ENCODE measurements around the gene RIMBP2.
A peak's percentile ranks its signal among the peaks of the same experiment; 100 is the strongest.

Gene RIMBP2

DNA sequence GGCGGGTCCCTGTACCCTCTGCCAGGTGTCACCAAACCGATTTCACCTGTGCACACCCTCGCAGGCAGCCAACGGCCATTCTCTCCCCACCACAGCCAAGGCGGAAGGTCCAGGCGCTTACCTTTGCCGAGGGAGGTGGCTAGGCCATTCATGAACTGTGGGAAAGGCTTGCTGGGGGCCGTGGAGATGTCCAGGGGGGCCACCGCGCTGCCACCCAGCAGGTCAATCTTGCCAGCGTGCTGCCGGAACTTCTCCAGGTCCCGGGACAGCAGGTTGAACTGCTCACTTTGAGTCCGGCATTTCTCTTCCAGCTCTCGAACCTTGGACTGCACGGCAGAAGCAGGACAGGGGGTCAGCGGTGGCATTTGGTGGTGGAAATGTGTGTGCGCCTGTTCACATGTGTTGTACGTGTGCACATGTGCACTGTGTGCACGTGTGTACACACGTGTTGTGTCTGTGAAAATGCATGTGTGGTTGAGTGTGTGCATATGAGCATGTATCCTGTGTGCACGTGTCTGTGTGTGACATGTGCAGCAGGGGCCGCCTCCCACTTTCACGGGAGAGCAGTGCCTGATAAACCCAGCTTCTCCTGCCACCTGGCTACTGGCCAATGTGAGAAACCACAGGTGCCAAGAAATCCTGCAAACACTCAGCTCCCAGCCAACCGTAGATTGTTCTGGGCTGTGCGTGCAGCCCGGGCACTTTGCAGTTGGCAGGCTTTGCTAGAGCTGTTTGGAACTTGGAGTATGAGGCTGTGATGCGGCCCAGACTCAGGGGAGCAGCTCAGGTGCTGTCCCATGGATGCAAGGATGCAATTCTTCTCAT lies 259.5 kb downstream of the RIMBP2 start:
- peak in 1 of 2 experiments; percentile 27 for DNase-seq (ENCODE audit: low read depth in 1 of 2, low spot score in 1 of 2)
- in situ Hi-C loops (cut with HindIII; ENCODE audit: low pct_unique_long_range_greater_than_20kb, low sequenced_read_pairs): no loop called here
- TF ChIP-seq JUND (IDR thresholded peaks at IDR 0.05; ENCODE audit: low read depth): no peak

DNA sequence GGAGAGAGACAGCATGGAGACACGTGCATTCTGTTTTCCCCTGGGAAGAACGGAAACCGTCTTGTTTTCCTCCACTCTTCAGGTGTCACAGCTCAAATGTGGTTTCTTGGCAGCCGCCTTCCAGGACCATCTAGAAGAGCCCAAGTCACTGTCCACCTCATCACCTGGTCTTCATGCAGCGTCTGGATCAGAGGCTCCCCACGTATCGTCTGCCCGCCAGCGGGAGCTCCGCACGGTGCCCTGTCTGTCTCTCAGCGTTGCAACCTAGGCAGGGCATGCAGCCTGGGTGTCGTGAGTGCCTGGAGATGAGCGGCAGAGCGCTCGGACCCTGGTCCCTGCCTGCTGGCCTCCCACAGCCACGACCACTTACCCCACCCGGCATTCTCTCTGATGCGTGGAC lies 260.9 kb downstream of the RIMBP2 start:
- in situ Hi-C loops (cut with HindIII; ENCODE audit: low pct_unique_long_range_greater_than_20kb, low sequenced_read_pairs): no loop called here
- no peak for DNase-seq (ENCODE audit: low read depth in 1 of 2, low spot score in 1 of 2)
- TF ChIP-seq JUND (IDR thresholded peaks at IDR 0.05; ENCODE audit: low read depth): no peak

DNA sequence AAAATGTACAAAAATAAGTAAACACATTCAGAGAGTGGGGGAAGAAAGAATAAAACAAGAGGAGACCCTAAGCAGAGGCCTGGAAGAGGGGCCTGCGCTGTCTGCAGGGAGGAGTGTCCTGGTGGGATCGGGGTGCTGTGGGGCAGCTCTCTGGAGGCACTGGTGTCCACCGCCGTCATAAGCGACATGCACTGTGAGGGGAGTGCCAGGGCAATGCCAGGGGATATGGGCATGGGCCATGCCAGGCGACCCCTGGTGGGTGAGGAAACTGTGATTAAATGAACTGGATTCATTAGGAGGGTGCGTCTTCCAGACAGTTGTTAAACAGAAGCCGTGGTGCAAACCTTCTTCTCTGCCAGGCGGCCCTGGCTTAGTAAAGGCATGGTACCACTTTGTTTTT lies 261.8 kb downstream of the RIMBP2 start:
- DNase-seq (ENCODE audit: low read depth in 1 of 2, low spot score in 1 of 2): no peak
- in situ Hi-C loops (cut with HindIII; ENCODE audit: low pct_unique_long_range_greater_than_20kb, low sequenced_read_pairs): no loop called here
- TF ChIP-seq JUND (IDR thresholded peaks at IDR 0.05; ENCODE audit: low read depth): no peak

- in situ Hi-C loops (cut with HindIII; ENCODE audit: low pct_unique_long_range_greater_than_20kb, low sequenced_read_pairs): no loop called here
- DNase-seq (ENCODE audit: low read depth in 1 of 2, low spot score in 1 of 2): no peak
- no peak for TF ChIP-seq JUND (IDR thresholded peaks at IDR 0.05; ENCODE audit: low read depth)
These were observed 263.6 kb downstream of the RIMBP2 start for GRCh38 chr12:130452546-130452945.

DNA sequence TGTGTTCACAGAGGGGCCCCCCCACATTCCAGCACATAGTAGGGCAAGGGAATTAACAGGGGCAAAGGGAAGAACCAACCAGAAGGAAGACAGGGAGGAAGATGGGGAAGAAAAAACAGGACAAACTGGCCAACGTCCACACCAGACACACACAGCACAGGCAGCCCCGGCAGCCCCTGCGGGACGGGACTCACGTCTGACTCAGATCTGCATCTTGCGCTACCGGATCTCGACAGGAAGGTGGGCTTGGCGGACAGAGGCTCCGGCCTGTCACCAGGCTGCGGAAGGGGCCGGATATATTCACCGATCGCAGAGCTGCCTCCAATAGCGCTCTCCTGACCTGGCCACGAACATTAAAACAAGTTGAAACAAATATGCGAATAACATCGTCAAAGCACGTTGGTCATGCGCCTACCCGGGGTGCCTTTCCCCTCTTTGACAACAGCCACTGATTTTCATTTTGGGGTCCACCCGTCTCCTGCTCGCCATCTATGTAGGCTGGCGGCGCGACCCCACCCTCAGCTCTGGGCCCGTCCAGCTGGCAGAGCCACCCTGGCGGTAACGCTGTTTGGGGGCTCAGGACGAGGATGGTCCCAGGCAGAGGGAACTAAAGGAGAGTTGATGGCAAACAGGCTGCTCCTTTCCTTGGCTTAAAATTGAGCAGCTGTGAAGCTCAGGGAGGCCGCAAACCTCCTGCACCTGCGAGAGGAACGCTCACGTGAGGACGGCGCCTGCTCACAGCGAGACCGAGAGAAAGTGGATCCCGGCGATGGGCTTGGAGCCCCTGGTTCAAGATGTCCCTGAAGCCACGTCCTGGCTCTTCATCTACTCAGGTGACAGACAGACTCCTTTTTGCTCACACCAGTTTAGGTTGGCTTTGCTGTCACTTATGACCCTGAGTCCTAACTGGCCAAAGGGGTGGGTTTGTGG lies 264.8 kb downstream of the RIMBP2 start:
- no peak for DNase-seq (ENCODE audit: low read depth in 1 of 2, low spot score in 1 of 2)
- no peak for TF ChIP-seq JUND (IDR thresholded peaks at IDR 0.05; ENCODE audit: low read depth)
- in situ Hi-C loops (cut with HindIII; ENCODE audit: low pct_unique_long_range_greater_than_20kb, low sequenced_read_pairs): no loop called here

DNA sequence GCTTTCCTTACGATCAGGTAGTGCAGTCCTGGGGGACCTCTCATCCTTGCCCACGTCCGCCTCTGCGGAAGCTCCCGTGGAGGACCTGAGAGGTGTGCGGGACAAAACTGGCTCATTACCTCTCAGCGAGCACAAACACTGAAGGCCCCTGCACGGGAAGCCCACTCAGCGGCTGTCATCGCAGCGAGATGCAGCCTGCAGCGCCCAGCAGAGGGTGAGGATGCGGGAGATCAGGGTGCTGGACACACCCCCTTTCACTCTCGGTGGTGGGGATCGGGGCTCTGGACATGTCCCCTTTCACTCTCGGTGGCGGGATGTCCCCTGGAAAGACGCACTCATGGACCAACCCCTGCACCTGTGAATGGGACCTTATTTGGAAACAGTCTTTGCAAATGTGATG lies 266.8 kb downstream of the RIMBP2 start:
- DNase-seq (ENCODE audit: low read depth in 1 of 2, low spot score in 1 of 2): no peak
- in situ Hi-C loops (cut with HindIII; ENCODE audit: low pct_unique_long_range_greater_than_20kb, low sequenced_read_pairs): no loop called here
- TF ChIP-seq JUND (IDR thresholded peaks at IDR 0.05; ENCODE audit: low read depth): no peak

- in situ Hi-C loops (cut with HindIII; ENCODE audit: low pct_unique_long_range_greater_than_20kb, low sequenced_read_pairs): no loop called here
- TF ChIP-seq JUND (IDR thresholded peaks at IDR 0.05; ENCODE audit: low read depth): no peak
- no peak for DNase-seq (ENCODE audit: low read depth in 1 of 2, low spot score in 1 of 2)
These were observed 267.9 kb downstream of the RIMBP2 start for GRCh38 chr12:130448044-130448821.

GRCh38 chr12:130447655-130447965 lies 268.5 kb downstream of the RIMBP2 start:
- no peak for TF ChIP-seq JUND (IDR thresholded peaks at IDR 0.05; ENCODE audit: low read depth)
- DNase-seq (ENCODE audit: low read depth in 1 of 2, low spot score in 1 of 2): no peak
- in situ Hi-C loops (cut with HindIII; ENCODE audit: low pct_unique_long_range_greater_than_20kb, low sequenced_read_pairs): no loop called here

GRCh38 chr12:130446846-130447654 lies 269.0 kb downstream of the RIMBP2 start:
- no peak for DNase-seq (ENCODE audit: low read depth in 1 of 2, low spot score in 1 of 2)
- no peak for TF ChIP-seq JUND (IDR thresholded peaks at IDR 0.05; ENCODE audit: low read depth)
- in situ Hi-C loops (cut with HindIII; ENCODE audit: low pct_unique_long_range_greater_than_20kb, low sequenced_read_pairs): no loop called here

DNA sequence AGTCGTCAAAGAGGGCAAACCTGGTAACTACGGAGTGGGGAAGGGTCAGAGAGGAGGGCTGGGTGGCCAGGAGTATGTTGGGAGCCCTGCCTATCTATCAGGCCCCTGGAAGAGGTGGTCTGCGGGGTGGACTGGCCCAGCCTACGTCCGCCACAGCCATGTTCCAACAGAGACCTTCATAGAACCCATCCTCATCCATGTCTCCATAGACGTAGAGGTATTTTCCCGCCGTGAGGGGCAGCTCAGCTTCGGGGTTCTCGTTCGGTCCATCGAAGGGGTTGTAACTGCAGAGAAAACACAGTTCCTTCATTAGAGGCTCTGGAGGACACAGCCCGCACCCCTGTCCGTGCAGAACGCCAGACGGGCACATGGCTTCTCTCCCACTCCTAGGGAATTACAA lies 271.1 kb downstream of the RIMBP2 start:
- TF ChIP-seq JUND (IDR thresholded peaks at IDR 0.05; ENCODE audit: low read depth): no peak
- DNase-seq (ENCODE audit: low read depth in 1 of 2, low spot score in 1 of 2): no peak
- in situ Hi-C loops (cut with HindIII; ENCODE audit: low pct_unique_long_range_greater_than_20kb, low sequenced_read_pairs): no loop called here

- DNase-seq (ENCODE audit: low read depth in 1 of 2, low spot score in 1 of 2): no peak
- in situ Hi-C loops (cut with HindIII; ENCODE audit: low pct_unique_long_range_greater_than_20kb, low sequenced_read_pairs): no loop called here
- no peak for TF ChIP-seq JUND (IDR thresholded peaks at IDR 0.05; ENCODE audit: low read depth)
These were observed 272.0 kb downstream of the RIMBP2 start for GRCh38 chr12:130444061-130444460.

All from T47D (cell line).